PC-9 (cell line): Measurements from ENCODE around the gene MYCT1. TPM values are rescaled to one million over a fixed set of nuclear protein-coding genes. Genes with fewer than 3 reads are reported as not detected.

Source experiments
- BruUV-seq: library from RNA; stranded (reverse); fragments of 400-500 nt; replicated peaks from 2 replicates; lab custom pipeline; 2021; lab: Mats Ljungman, UMichigan
- CTCF ChIA-PET: fragments of 300-600 bp; sonication (Branson Sonifier 250); formaldehyde crosslinking; loops from one replicate; lab custom pipeline; 2022; ENCODE audit warnings: antibody characterized with exemption; lab: Charles Lee
- POLR2A ChIA-PET: fragments of 300-600 bp; sonication (Branson Sonifier 250); formaldehyde crosslinking; loops from one replicate; lab custom pipeline; 2022; ENCODE audit warnings: antibody characterized with exemption; ENCODE audit not compliant: unreplicated experiment; lab: Charles Lee
- DNase-seq, 2 experiments: peaks; one replicate each; pipeline versions ENCODE4 v3.0.0 to v3.0.0-alpha.2; 2015 to 2022; ENCODE audit warnings: mixed read lengths in 1 of 2
- H2AFZ ChIP-seq: fragments of 200-600 bp; sonication (generic); 2 replicates; pipeline ENCODE4 v1.8.1; 2017; ENCODE audit warnings: antibody characterized with exemption
- H3F3A ChIP-seq: fragments of 200-600 bp; sonication (generic); 2 replicates; pipeline ENCODE4 v1.8.1; 2017; ENCODE audit warnings: antibody characterized with exemption, mild to moderate bottlenecking, low read depth; ENCODE audit not compliant: insufficient read depth
- H3K27ac ChIP-seq: fragments of 200-600 bp; sonication (generic); 2 replicates; pipeline ENCODE4 v1.6.1; 2016; ENCODE audit warnings: mixed run types
- H3K27me3 ChIP-seq: fragments of 200-600 bp; sonication (generic); 2 replicates; pipeline ENCODE4 v1.6.1; 2016; ENCODE audit warnings: low read depth, mixed run types; ENCODE audit not compliant: insufficient read depth
- H3K36me3 ChIP-seq: fragments of 200-600 bp; sonication (generic); 2 replicates; pipeline ENCODE4 v1.6.1; 2016; ENCODE audit warnings: low read depth, mixed run types
- H3K4me1 ChIP-seq: fragments of 200-600 bp; sonication (generic); replicated peaks from 2 replicates; pipeline ENCODE4 v1.6.1; 2016; ENCODE audit warnings: mixed run types; ENCODE audit not compliant: insufficient read depth
- H3K4me2 ChIP-seq: fragments of 200-600 bp; sonication (generic); 2 replicates; pipeline ENCODE4 v1.6.1; 2017; ENCODE audit warnings: mixed run types
- H3K4me3 ChIP-seq: fragments of 200-600 bp; sonication (generic); 2 replicates; pipeline ENCODE4 v1.6.1; 2016; ENCODE audit warnings: mixed run types
- H3K79me2 ChIP-seq: fragments of 200-600 bp; sonication (generic); 2 replicates; pipeline ENCODE4 v1.6.1; 2017; ENCODE audit warnings: low read depth, mixed run types
- H3K9me2 ChIP-seq: fragments of 200-600 bp; sonication (generic); 2 replicates; pipeline ENCODE4 v1.8.1; 2017; ENCODE audit warnings: mild to moderate bottlenecking; ENCODE audit not compliant: insufficient read depth
- H3K9me3 ChIP-seq: fragments of 200-600 bp; sonication (generic); 2 replicates; pipeline ENCODE4 v1.8.1; 2016; ENCODE audit warnings: low read depth; ENCODE audit not compliant: insufficient read depth
- H4K20me1 ChIP-seq: fragments of 200-600 bp; sonication (generic); 2 replicates; pipeline ENCODE4 v1.8.1; 2017; ENCODE audit not compliant: insufficient read depth
- EZH2 ChIP-seq: fragments of 200-600 bp; sonication (generic); IDR thresholded peaks from 2 replicates; pipeline ENCODE4 v1.8.0; 2017; ENCODE audit warnings: antibody characterized with exemption, low read depth
- intact Hi-C: fragments of 100-400 bp; cut with micrococcal nuclease; formaldehyde crosslinking; loops from one replicate; pipeline ENCODE4 v1.10.0; 2022; ENCODE audit not compliant: unreplicated experiment
- total RNA-seq: library from RNA; stranded (reverse); gene quantifications from 2 replicates; pipeline ENCODE4 v1.2.3, GENCODE V29; 2021
- TF ChIP-seq, protein P1 (sequence below): fragments of 200-600 bp; sonication (generic); conservative IDR thresholded peaks from 2 replicates; pipeline ENCODE4 v1.6.1; 2017; ENCODE audit warnings: mixed run types, antibody characterized with exemption, mild to moderate bottlenecking, moderate library complexity

Gene MYCT1
- total RNA-seq, 1 experiment from 2014 or later = not detected

DNA sequence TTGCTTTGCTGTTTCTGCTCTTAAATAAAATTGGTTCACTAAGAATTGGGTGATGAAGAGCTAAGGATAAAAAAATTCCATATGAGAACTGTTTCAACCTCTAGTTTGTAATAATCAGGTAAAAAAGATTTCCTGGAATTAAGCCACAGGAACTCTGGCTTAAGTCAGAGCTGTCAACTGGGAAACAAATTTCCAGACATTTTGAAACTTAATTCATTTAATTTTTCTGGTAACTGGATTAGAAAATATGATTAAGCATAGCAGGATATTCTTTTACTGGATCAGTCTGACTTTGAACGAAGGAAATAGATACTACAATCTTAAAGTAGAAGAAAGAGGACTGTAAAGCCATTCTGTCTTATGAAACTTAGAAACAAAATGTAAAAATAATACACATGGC lies 51.6 kb downstream of the MYCT1 start:
- CTCF ChIA-PET = no interaction called here
- no peaks in the 10 kb centered on the region for H3K79me2 ChIP-seq
- no peak overlapping the region for H3K4me3 ChIP-seq
- no peaks in the 10 kb centered on the region for H3K36me3 ChIP-seq
- DNase-seq = no peak
- no peaks in the 10 kb centered on the region for H4K20me1 ChIP-seq
- intact Hi-C loops = loop anchor here (2.0 to 10.0 kb wide), 2 partner anchors 199 to 275 kb away; no protein-coding TSS in a partner anchor
- H3K9me3 ChIP-seq = no peaks in the 10 kb centered on the region
- no peak overlapping the region for H2AFZ ChIP-seq
- H3K4me2 ChIP-seq = no peak overlapping the region
- POLR2A ChIA-PET = no interaction called here
- H3K27me3 ChIP-seq = no peaks in the 10 kb centered on the region
- H3K9me2 ChIP-seq = no peaks in the 10 kb centered on the region; the same call in 1 of the 2 replicates
- BruUV-seq = no TSS peak
- H3F3A ChIP-seq = no peaks in the 10 kb centered on the region
- H3K4me1 ChIP-seq = 0 out of 2 replicates have a peak, but pooled peaks cover 6% of the 10 kb centered on the region
- H3K27ac ChIP-seq = no peak overlapping the region
- TF ChIP-seq EZH2 = no peak
- TF ChIP-seq, protein P1, sequence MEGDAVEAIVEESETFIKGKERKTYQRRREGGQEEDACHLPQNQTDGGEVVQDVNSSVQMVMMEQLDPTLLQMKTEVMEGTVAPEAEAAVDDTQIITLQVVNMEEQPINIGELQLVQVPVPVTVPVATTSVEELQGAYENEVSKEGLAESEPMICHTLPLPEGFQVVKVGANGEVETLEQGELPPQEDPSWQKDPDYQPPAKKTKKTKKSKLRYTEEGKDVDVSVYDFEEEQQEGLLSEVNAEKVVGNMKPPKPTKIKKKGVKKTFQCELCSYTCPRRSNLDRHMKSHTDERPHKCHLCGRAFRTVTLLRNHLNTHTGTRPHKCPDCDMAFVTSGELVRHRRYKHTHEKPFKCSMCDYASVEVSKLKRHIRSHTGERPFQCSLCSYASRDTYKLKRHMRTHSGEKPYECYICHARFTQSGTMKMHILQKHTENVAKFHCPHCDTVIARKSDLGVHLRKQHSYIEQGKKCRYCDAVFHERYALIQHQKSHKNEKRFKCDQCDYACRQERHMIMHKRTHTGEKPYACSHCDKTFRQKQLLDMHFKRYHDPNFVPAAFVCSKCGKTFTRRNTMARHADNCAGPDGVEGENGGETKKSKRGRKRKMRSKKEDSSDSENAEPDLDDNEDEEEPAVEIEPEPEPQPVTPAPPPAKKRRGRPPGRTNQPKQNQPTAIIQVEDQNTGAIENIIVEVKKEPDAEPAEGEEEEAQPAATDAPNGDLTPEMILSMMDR = no peak

GRCh38 chr6:152750694-152751093 lies 53.0 kb downstream of the MYCT1 start, which contains the start of gene VIP:
Gene VIP (plus strand): TSS chr6:152750797. CDS start chr6:152752178, 1,381 bp downstream.
- CTCF ChIA-PET = no interaction called here
- POLR2A ChIA-PET = no interaction called here
- Histone ChIP-seq H3K27me3 (no peaks in the 10 kb centered on the region), H3K36me3 (no peaks in the 10 kb centered on the region), H3F3A (no peaks in the 10 kb centered on the region), H3K79me2 (no peaks in the 10 kb centered on the region), H3K27ac (no peak within 1 kb of the TSS), H3K9me2 (no peaks in the 10 kb centered on the region; the same call in 1 of the 2 replicates), H3K4me2 (no peak within 1 kb of the TSS), H4K20me1 (no peaks in the 10 kb centered on the region), H3K9me3 (no peaks in the 10 kb centered on the region), H3K4me3 (no peak within 1 kb of the TSS), H2AFZ (no peak within 1 kb of the TSS), H3K4me1 (0 out of 2 replicates have a peak, but pooled peaks cover 6% of the 10 kb centered on the region)
- TF ChIP-seq, protein P1 = no peak
- TF ChIP-seq EZH2 = no peak
- intact Hi-C loops = no loop called here
- no peak for DNase-seq
- no TSS peak for BruUV-seq

DNA sequence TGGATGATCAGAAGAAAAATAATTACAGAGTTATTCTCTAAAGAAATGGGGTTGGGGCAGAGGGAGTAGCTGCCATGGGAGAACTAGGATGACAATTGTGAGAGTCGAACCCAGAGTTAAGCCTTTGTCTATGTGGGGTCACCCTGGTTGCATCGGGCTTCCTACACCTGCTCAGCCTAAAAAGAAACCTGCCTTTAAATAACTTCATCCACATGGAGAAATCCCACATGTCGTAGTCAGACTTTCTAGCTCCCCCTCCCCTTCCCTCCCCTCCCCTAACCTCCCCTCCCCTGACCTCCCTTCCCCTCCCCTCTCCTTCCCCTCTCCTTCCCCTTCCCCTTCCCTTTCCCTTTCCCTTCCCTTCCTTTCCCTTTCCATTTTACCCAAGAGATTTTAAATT lies 67.6 kb downstream of the MYCT1 start:
- H4K20me1 ChIP-seq = no peaks in the 10 kb centered on the region

More for the DNA sequence above, 67.6 kb downstream of the MYCT1 start:
- no peak overlapping the region for H3K4me2 ChIP-seq
- TF ChIP-seq EZH2 = no peak
- TF ChIP-seq, protein P1 = no peak
- H3K27ac ChIP-seq = no peak overlapping the region
- no peaks in the 10 kb centered on the region for H3K79me2 ChIP-seq
- H3K27me3 ChIP-seq = no peaks in the 10 kb centered on the region
- ChIA-PET CTCF (no interaction called here), POLR2A (no interaction called here)
- H3K36me3 ChIP-seq = no peaks in the 10 kb centered on the region
- DNase-seq = no peak
- no peak overlapping the region for H3K4me3 ChIP-seq
- no peaks in the 10 kb centered on the region; the same call in 1 of the 2 replicates for H3K9me3 ChIP-seq
- H3K9me2 ChIP-seq = no peaks in the 10 kb centered on the region
- H3F3A ChIP-seq = no peaks in the 10 kb centered on the region
- intact Hi-C loops = no loop called here
- no peak overlapping the region for H2AFZ ChIP-seq
- H3K4me1 ChIP-seq = no peaks in the 10 kb centered on the region
- no TSS peak for BruUV-seq
